Panc1 (cell line): ENCODE measurements around the gene TARBP1. TPM values are rescaled to one million over a fixed set of nuclear protein-coding genes. Genes with fewer than 3 reads are reported as not detected.

ENCODE experiments used
- ATAC-seq: fragments of 200-7000 bp; cut with Tn5 transposase; 2 replicates; pipeline ENCODE4 v1.9.1; 2020; ENCODE audit warnings: mild to moderate bottlenecking, moderate library complexity
- BruUV-seq: library from RNA; stranded (reverse); fragments of 400-500 nt; replicated peaks from 2 replicates; lab custom pipeline; 2021; lab: Mats Ljungman, UMichigan
- CTCF ChIA-PET: fragments of 300-600 bp; sonication (Branson Sonifier 250); formaldehyde crosslinking; loops from one replicate; lab custom pipeline; 2022; ENCODE audit warnings: antibody characterized with exemption; lab: Charles Lee
- POLR2A ChIA-PET: fragments of 300-600 bp; sonication (Branson Sonifier 250); formaldehyde crosslinking; loops from one replicate; lab custom pipeline; 2022; ENCODE audit warnings: antibody characterized with exemption; lab: Charles Lee
- DNase-seq: peaks from one replicate; pipeline ENCODE4 v3.0.0-alpha.2; 2010; ENCODE audit warnings: low read depth, low spot score
- H3K27ac ChIP-seq: 2 replicates; pipeline ENCODE4 v1.5.1; 2011; ENCODE audit warnings: mild to moderate bottlenecking, low read length, inconsistent platforms
- H3K27me3 ChIP-seq: fragments of 200-500 bp; sonication (Bioruptor generic); 2 replicates; pipeline ENCODE4 v1.6.0; 2014; ENCODE audit warnings: low read length, inconsistent platforms; ENCODE audit not compliant: control insufficient read depth, insufficient read depth
- H3K36me3 ChIP-seq: fragments of 200-500 bp; sonication (Bioruptor generic); 2 replicates; pipeline ENCODE4 v1.5.1; 2014; ENCODE audit warnings: inconsistent platforms, mild to moderate bottlenecking, low read length, moderate library complexity; ENCODE audit not compliant: control insufficient read depth, insufficient read depth
- H3K4me1 ChIP-seq: 2 replicates; pipeline ENCODE4 v1.5.1; 2011; ENCODE audit warnings: inconsistent platforms, mild to moderate bottlenecking, low read length, moderate library complexity; ENCODE audit not compliant: control insufficient read depth, insufficient read depth
- H3K4me3 ChIP-seq, 2 experiments: 2 replicates each; pipeline ENCODE4 v1.5.1; 2011 to 2012; ENCODE audit warnings: low read depth in 2 of 2, low read length in 2 of 2, mild to moderate bottlenecking in 2 of 2, inconsistent platforms in 1 of 2, moderate library complexity in 1 of 2
- H3K9me3 ChIP-seq: fragments of 200-500 bp; sonication (Bioruptor generic); 2 replicates; pipeline ENCODE4 v1.5.1; 2014; ENCODE audit warnings: low read depth, mild to moderate bottlenecking, inconsistent platforms, low read length, moderate library complexity; ENCODE audit not compliant: control insufficient read depth, insufficient read depth
- POLR2AphosphoS5 ChIP-seq: IDR thresholded peaks from 2 replicates; pipeline ENCODE4 v1.6.1; 2012; ENCODE audit warnings: mild to moderate bottlenecking, low read depth, low read length, moderate library complexity
- SIN3A ChIP-seq: IDR thresholded peaks from 2 replicates; pipeline ENCODE4 v1.6.1; 2012; ENCODE audit warnings: low read depth, mild to moderate bottlenecking, low read length, moderate library complexity, borderline replicate concordance; ENCODE audit not compliant: insufficient read depth
- TCF7L2 ChIP-seq: IDR thresholded peaks from 2 replicates; pipeline ENCODE4 v1.6.1; 2011; ENCODE audit warnings: mild to moderate bottlenecking, low read depth, low read length, inconsistent platforms
- in situ Hi-C: cut with HindIII; loops from 2 replicates; pipeline ENCODE4 v1.10.0; 2016; ENCODE audit warnings: low sequenced_read_pairs, low pct_unique_long_range_greater_than_20kb
- intact Hi-C: fragments of 100-400 bp; cut with micrococcal nuclease; formaldehyde crosslinking; loops from one replicate; pipeline ENCODE4 v1.10.0; 2022; ENCODE audit not compliant: unreplicated experiment
- total RNA-seq: library from RNA; stranded (reverse); gene quantifications from one replicate; pipeline ENCODE4 v1.2.1, GENCODE V29; 2021; ENCODE audit not compliant: unreplicated experiment
- TF ChIP-seq, protein P1 (sequence below), 2 experiments: IDR thresholded peaks; 2 replicates each; pipeline ENCODE4 v1.6.1; 2011 to 2012; ENCODE audit warnings: low read depth in 2 of 2, control low read depth in 1 of 2, low read length in 1 of 2, mild to moderate bottlenecking in 1 of 2, moderate library complexity in 1 of 2; ENCODE audit not compliant: insufficient read depth in 1 of 2
- TF ChIP-seq, protein P2 (sequence below): fragments of 450-650 bp; IDR thresholded peaks from 2 replicates; pipeline ENCODE4 v1.5.1; 2017; ENCODE audit warnings: mild to moderate bottlenecking

TARBP1 gene
- total RNA-seq, 1 experiment from 2014 or later: 45.0 TPM

DNA sequence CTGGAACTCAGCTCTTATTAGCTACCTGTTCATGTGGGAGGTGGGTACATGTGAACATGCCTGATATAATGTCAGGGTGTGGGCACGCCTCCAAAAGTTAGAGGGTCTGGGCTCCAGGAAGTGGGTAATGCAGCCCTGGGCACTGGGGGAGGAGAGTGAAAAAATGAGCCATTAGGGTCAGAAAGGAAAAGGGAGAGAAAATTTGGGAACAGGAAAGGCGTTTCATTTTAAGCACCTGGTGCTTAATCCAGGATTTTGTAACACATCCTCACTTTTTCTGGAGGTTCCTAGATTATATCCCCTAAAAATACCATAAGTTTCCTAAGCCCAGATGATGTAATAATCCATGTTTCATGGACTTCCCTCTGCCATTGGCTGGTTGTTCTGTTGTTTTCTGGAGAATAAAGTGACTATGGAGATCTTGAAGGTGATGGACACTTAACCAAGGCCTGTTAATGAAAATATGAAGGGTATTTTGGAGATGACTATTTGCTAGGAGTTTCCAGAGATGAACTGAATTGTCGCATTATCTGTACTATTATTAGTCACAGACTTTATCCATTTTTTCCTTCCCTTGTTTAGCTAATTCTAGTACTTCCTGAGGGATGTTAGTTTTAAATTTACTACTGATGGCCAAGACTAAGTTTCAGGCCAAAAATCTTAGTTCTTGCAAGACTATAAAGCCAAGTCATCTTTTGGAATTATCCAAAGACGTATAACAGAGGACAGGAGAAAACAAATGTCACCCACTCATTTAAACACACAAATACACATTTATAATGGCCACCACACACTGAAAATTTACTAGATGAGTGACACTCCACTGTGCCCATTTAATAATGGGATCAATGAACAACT lies 24.4 kb upstream of the TARBP1 start:
- intact Hi-C loops (no loop called here), in situ Hi-C loops (no loop called here)
- H3K9me3 ChIP-seq: no peaks in the 10 kb centered on the region
- H3K27ac ChIP-seq: peak overlapping the region; percentile 60
- TF ChIP-seq TCF7L2 (no peak), POLR2AphosphoS5 (no peak), SIN3A (no peak)
- TF ChIP-seq, protein P1, sequence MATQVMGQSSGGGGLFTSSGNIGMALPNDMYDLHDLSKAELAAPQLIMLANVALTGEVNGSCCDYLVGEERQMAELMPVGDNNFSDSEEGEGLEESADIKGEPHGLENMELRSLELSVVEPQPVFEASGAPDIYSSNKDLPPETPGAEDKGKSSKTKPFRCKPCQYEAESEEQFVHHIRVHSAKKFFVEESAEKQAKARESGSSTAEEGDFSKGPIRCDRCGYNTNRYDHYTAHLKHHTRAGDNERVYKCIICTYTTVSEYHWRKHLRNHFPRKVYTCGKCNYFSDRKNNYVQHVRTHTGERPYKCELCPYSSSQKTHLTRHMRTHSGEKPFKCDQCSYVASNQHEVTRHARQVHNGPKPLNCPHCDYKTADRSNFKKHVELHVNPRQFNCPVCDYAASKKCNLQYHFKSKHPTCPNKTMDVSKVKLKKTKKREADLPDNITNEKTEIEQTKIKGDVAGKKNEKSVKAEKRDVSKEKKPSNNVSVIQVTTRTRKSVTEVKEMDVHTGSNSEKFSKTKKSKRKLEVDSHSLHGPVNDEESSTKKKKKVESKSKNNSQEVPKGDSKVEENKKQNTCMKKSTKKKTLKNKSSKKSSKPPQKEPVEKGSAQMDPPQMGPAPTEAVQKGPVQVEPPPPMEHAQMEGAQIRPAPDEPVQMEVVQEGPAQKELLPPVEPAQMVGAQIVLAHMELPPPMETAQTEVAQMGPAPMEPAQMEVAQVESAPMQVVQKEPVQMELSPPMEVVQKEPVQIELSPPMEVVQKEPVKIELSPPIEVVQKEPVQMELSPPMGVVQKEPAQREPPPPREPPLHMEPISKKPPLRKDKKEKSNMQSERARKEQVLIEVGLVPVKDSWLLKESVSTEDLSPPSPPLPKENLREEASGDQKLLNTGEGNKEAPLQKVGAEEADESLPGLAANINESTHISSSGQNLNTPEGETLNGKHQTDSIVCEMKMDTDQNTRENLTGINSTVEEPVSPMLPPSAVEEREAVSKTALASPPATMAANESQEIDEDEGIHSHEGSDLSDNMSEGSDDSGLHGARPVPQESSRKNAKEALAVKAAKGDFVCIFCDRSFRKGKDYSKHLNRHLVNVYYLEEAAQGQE (IDR thresholded peaks at IDR 0.05; ENCODE audit: insufficient read depth in 1 of 2, low read depth in 2 of 2, low read length in 1 of 2): no peak
- TF ChIP-seq, protein P2, sequence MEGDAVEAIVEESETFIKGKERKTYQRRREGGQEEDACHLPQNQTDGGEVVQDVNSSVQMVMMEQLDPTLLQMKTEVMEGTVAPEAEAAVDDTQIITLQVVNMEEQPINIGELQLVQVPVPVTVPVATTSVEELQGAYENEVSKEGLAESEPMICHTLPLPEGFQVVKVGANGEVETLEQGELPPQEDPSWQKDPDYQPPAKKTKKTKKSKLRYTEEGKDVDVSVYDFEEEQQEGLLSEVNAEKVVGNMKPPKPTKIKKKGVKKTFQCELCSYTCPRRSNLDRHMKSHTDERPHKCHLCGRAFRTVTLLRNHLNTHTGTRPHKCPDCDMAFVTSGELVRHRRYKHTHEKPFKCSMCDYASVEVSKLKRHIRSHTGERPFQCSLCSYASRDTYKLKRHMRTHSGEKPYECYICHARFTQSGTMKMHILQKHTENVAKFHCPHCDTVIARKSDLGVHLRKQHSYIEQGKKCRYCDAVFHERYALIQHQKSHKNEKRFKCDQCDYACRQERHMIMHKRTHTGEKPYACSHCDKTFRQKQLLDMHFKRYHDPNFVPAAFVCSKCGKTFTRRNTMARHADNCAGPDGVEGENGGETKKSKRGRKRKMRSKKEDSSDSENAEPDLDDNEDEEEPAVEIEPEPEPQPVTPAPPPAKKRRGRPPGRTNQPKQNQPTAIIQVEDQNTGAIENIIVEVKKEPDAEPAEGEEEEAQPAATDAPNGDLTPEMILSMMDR: no peak
- ATAC-seq: no peak
- H3K27me3 ChIP-seq: no peaks in the 10 kb centered on the region
- POLR2A ChIA-PET: interaction anchor here (0.6 kb wide), 2 partner anchors 14 to 100 kb away, joined by 3 read pairs; no protein-coding TSS in a partner anchor
- CTCF ChIA-PET: interaction anchor here (0.6 kb wide), 1 partner anchor 41 kb away, joined by 3 read pairs; no protein-coding TSS in a partner anchor
- H3K36me3 ChIP-seq: no peaks in the 10 kb centered on the region
- H3K4me1 ChIP-seq: peaks cover 28% of the 10 kb centered on the region
- no peak for DNase-seq
- BruUV-seq: no TSS peak
- no peak overlapping the region for H3K4me3 ChIP-seq

DNA sequence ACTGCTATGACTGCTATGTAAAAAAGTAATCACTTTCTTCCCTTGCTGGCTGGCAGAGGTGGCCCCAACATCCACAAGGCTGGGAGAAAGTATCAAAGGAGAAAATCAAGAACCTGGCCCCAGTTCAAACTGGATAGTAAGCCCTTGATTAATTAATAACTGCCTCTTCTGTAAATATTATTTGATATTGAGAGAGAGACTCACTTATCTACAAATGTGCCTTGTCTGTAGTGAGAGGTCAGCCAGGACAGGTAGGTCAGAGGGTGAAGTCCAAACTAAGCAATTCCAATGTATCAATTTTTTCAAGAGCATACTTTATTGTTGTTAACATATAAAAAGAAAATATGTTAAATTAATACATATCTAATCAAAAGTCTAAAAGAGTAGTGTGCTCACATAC lies 23.8 kb upstream of the TARBP1 start:
- CTCF ChIA-PET: no interaction called here
- peak overlapping the region; percentile 60 for H3K27ac ChIP-seq
- H3K4me1 ChIP-seq: peaks cover 32% of the 10 kb centered on the region
- no peak for DNase-seq
- no peak for ATAC-seq
- no TSS peak for BruUV-seq
- H3K9me3 ChIP-seq: no peaks in the 10 kb centered on the region
- TF ChIP-seq POLR2AphosphoS5 (no peak), TCF7L2 (no peak), SIN3A (no peak)
- TF ChIP-seq, protein P2: no peak
- TF ChIP-seq, protein P1 (IDR thresholded peaks at IDR 0.05; ENCODE audit: insufficient read depth in 1 of 2, low read depth in 2 of 2, low read length in 1 of 2): no peak
- intact Hi-C loops: no loop called here
- in situ Hi-C loops: no loop called here
- POLR2A ChIA-PET: no interaction called here
- H3K4me3 ChIP-seq: no peak overlapping the region
- no peaks in the 10 kb centered on the region for H3K36me3 ChIP-seq
- H3K27me3 ChIP-seq: no peaks in the 10 kb centered on the region
